Esophagus (tissue), 2 donors: ENCODE data around the gene COL4A1. TPM values are rescaled to one million over a fixed set of nuclear protein-coding genes. Genes with fewer than 3 reads are reported as not detected.
A peak's percentile ranks its signal among the peaks of the same experiment; 100 is the strongest.
"Not testable (repeated sequence)": the region's sequence is repeated elsewhere in the genome, so short reads cannot be mapped to it uniquely, and the experiment has no call there.

Experiments used
- H3K27ac ChIP-seq, 2 donors: one replicate each; pipeline ENCODE4 v1.5.1; 2013; ENCODE audit warnings: low read depth in 2 of 2, mild to moderate bottlenecking in 2 of 2, inconsistent platforms in 1 of 2, low read length in 1 of 2, moderate library complexity in 1 of 2
- H3K27me3 ChIP-seq, 2 donors: one replicate each; pipeline ENCODE4 v1.6.1; 2013; ENCODE audit warnings: low read length in 2 of 2, control low read depth in 1 of 2, mild to moderate bottlenecking in 1 of 2; ENCODE audit not compliant: insufficient read depth in 2 of 2, control insufficient read depth in 1 of 2
- H3K36me3 ChIP-seq, 2 donors: one replicate each; pipeline ENCODE4 v1.6.1; 2013; ENCODE audit warnings: low read length in 1 of 2; ENCODE audit not compliant: control insufficient read depth in 2 of 2, insufficient read depth in 2 of 2
- H3K4me1 ChIP-seq, 2 donors: one replicate each; pipeline ENCODE4 v1.6.1; 2013; ENCODE audit warnings: low read length in 1 of 2; ENCODE audit not compliant: control insufficient read depth in 2 of 2, insufficient read depth in 2 of 2
- H3K4me3 ChIP-seq, 2 donors: one replicate each; pipeline ENCODE4 v1.5.1; 2013; ENCODE audit warnings: low read length in 2 of 2, mild to moderate bottlenecking in 2 of 2, low read depth in 1 of 2, moderate library complexity in 1 of 2
- H3K9me3 ChIP-seq, 2 donors: one replicate each; pipeline ENCODE4 v1.6.1; 2013; ENCODE audit warnings: mild to moderate bottlenecking in 2 of 2, low read depth in 1 of 2, low read length in 1 of 2, moderate library complexity in 1 of 2; ENCODE audit not compliant: control insufficient read depth in 2 of 2, insufficient read depth in 1 of 2
- WGBS, 2 donors: extraction: QIAGEN DNeasy Blood & Tissue Kit; methylation state at CpG; one replicate each; pipeline ENCODE4 v1.1.7; 2013; 5-methylcytosine and 5-hydroxymethylcytosine counted together
- polyA plus RNA-seq, 2 donors: library from polyadenylated mRNA; stranded (reverse); fragments of 200-250 nt; gene quantifications; one replicate each; pipeline ENCODE4 v1.2.3, GENCODE V29; 2013
- donor health status: healthy with polysubstance abuse.
- donor health status: Bipolar disorder and iron deficiency.

The COL4A1 gene
- polyA plus RNA-seq, 2 donors: 10.4 to 23.7 TPM

DNA sequence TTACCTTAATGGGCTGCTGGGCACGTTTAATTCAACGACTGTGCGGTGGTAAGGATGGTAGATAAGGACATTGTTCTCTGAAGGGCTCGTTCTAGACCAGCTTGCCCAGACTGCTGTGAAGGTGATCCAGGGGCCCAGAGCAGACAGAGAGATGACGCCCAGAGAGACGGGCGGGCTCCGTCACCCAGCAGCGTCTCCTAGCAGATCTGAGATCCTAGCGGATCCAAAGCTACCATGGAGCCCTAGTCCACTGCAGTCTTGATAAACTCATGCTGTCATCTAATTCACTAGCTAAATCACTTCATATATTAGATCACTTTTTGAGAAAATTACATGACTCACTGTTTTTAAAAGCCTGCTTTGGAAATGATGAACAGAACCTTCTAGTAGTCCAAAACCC, 21.6 kb upstream of the COL4A1 start:
- Histone ChIP-seq H3K27me3 (no peaks in the 10 kb centered on the region), H3K4me1 (peaks cover 3 to 6% of the 10 kb centered on the region in 2 donors), H3K27ac (peak overlapping the region in 1 of 2 donors; percentile 34), H3K9me3 (no peaks in the 10 kb centered on the region), H3K36me3 (no peaks in the 10 kb centered on the region), H3K4me3 (no peak overlapping the region)
- WGBS, 2 donors: 86 to 87% methylated on average over 10 of the region's 10 CpGs

- H3K27ac ChIP-seq: peak overlapping the region; percentile 31 to 33
- no peaks in the 10 kb centered on the region for H3K9me3 ChIP-seq
- no peak overlapping the region for H3K4me3 ChIP-seq
- 56 to 61% methylated on average over 7 of the region's 7 CpGs for WGBS, 2 donors
- H3K36me3 ChIP-seq: no peaks in the 10 kb centered on the region
- H3K4me1 ChIP-seq: peaks cover 3 to 7% of the 10 kb centered on the region in 2 donors
- no peaks in the 10 kb centered on the region for H3K27me3 ChIP-seq
These were observed 20.2 kb upstream of the COL4A1 start for GRCh38 chr13:110327051-110327721.

DNA sequence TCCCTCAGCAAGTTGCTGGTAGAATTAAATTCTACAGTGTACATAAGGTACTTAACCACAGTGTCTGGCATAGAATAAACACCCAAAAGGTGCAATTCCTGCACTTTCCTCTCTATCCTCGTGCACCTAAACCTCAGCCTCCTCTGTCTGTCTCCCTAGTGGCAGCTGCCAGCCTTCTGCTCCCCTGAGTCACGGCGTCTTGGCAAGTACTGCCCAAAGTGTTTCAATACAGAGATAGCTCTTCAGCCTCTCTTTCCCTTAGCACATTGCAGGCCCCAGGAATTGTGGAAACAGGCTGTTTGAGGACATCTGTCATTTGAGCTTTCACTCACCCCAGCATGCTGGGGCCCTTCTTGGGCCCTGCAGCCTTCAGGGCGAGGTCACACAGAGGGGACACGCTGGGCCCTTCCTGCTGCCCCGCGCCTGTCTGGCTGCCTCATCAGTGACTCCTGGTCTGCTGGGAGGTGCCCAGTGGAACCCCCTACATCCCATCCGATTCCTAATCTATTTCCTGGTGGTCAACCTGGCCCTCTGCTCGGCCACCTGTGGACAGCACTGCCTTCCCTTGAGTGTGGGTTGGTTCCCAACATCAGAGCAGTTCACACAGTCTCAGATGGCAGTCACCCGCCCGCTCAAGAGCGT, 19.4 kb upstream of the COL4A1 start:
- Histone ChIP-seq H3K4me1 (peaks cover 3 to 9% of the 10 kb centered on the region in 2 donors), H3K27ac (peak overlapping the region in 1 of 2 donors; percentile 61)
- WGBS, 2 donors: 77 to 81% methylated on average over 12 of the region's 12 CpGs

GRCh38 chr13:110324026-110324749, 17.2 kb upstream of the COL4A1 start:
- H3K27ac ChIP-seq: peak overlapping the region in 1 of 2 donors; percentile 40

More for the DNA sequence above, 19.4 kb upstream of the COL4A1 start:
- Histone ChIP-seq H3K9me3 (no peaks in the 10 kb centered on the region), H3K36me3 (no peaks in the 10 kb centered on the region), H3K4me3 (no peak overlapping the region), H3K27me3 (no peaks in the 10 kb centered on the region)

GRCh38 chr13:110323172-110323891, 16.4 kb upstream of the COL4A1 start:
- peak overlapping the region; percentile 23 to 57 for H3K27ac ChIP-seq
- no peak overlapping the region for H3K4me3 ChIP-seq
- H3K4me1 ChIP-seq: peaks cover 6 to 9% of the 10 kb centered on the region in 2 donors
- no peaks in the 10 kb centered on the region for H3K27me3 ChIP-seq
- H3K9me3 ChIP-seq: no peaks in the 10 kb centered on the region
- no peaks in the 10 kb centered on the region for H3K36me3 ChIP-seq
- 74 to 80% methylated on average over 8 of the region's 8 CpGs for WGBS, 2 donors

More at GRCh38 chr13:110324026-110324749, 17.2 kb upstream of the COL4A1 start:
- WGBS, 2 donors: 75 to 81% methylated on average over 10 of the region's 10 CpGs
- H3K36me3 ChIP-seq: no peaks in the 10 kb centered on the region
- H3K9me3 ChIP-seq: no peaks in the 10 kb centered on the region
- no peaks in the 10 kb centered on the region for H3K27me3 ChIP-seq
- H3K4me3 ChIP-seq: no peak overlapping the region
- H3K4me1 ChIP-seq: peaks cover 6 to 9% of the 10 kb centered on the region in 2 donors

DNA sequence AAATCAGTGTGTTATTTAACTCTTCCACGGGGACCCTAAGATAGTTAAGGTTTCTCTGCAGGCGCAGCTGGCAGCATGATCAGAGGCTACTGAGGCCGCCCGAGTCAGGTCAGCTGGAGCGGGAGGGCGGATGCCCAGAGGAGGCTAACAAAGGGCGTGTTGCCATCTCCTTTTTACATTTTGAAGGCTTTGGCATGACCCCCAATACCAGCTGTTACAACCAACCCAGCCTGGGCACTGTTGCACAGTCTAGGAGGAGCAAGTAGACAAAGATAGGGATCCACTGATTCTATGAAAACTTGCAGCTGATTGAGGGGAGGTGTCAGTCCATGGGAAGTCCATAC, 15.8 kb upstream of the COL4A1 start:
- Histone ChIP-seq H3K36me3 (no peaks in the 10 kb centered on the region), H3K27ac (peak overlapping the region; percentile 14 to 57), H3K9me3 (no peaks in the 10 kb centered on the region), H3K27me3 (no peaks in the 10 kb centered on the region), H3K4me3 (no peak overlapping the region), H3K4me1 (peaks cover 6 to 9% of the 10 kb centered on the region in 2 donors)
- WGBS, 2 donors: 80 to 85% methylated on average over 7 of the region's 7 CpGs

- H3K9me3 ChIP-seq: no peaks in the 10 kb centered on the region
- peaks cover 6 to 9% of the 10 kb centered on the region in 2 donors for H3K4me1 ChIP-seq
- no peak overlapping the region for H3K4me3 ChIP-seq
- peak overlapping the region; percentile 5 to 14 for H3K27ac ChIP-seq
- no peaks in the 10 kb centered on the region for H3K36me3 ChIP-seq
- 69 to 76% methylated on average over 16 of the region's 16 CpGs for WGBS, 2 donors
- no peaks in the 10 kb centered on the region for H3K27me3 ChIP-seq
These were observed 15.3 kb upstream of the COL4A1 start for GRCh38 chr13:110322126-110322827.

GRCh38 chr13:110321573-110321972, 14.6 kb upstream of the COL4A1 start:
- H3K9me3 ChIP-seq, H3K36me3 ChIP-seq, H3K4me3 ChIP-seq, H3K27me3 ChIP-seq, H3K27ac ChIP-seq, H3K4me1 ChIP-seq: not testable (repeated sequence)
- 78% methylated on average over 3 of the region's 3 CpGs for WGBS, 2 donors

- H3K9me3 ChIP-seq: no peaks in the 10 kb centered on the region
- H3K4me3 ChIP-seq: no peak overlapping the region
- H3K4me1 ChIP-seq: peaks cover 6 to 9% of the 10 kb centered on the region in 2 donors
- H3K27ac ChIP-seq: no peak overlapping the region
- 34 to 39% methylated on average over 2 of the region's 2 CpGs for WGBS, 2 donors
- no peaks in the 10 kb centered on the region for H3K27me3 ChIP-seq
- no peaks in the 10 kb centered on the region for H3K36me3 ChIP-seq
These were observed 13.7 kb upstream of the COL4A1 start for GRCh38 chr13:110320645-110321044.
